SK-N-SH treated with all-trans-retinoic acid at 6 μM for 48 hours (cell line): ENCODE data around the gene PSMA5.
"Not testable (repeated sequence)": the region's sequence is repeated elsewhere in the genome, so short reads cannot be mapped to it uniquely, and the experiment has no call there.

ENCODE experiments used
- ATAC-seq: fragments of 200-7000 bp; cut with Tn5 transposase; 3 replicates; pipeline ENCODE4 v1.9.1; 2020; ENCODE audit warnings: mild to moderate bottlenecking, moderate library complexity
- BACH2 ChIP-seq: fragments of 250-450 bp; sonication (Bioruptor Pico); IDR thresholded peaks from 2 replicates; pipeline ENCODE4 v1.9.0; 2021; ENCODE audit warnings: mild to moderate bottlenecking, borderline replicate concordance
- CSDC2 ChIP-seq: fragments of 250-450 bp; sonication (Bioruptor Pico); IDR thresholded peaks from 2 replicates; pipeline ENCODE4 v1.5.0; 2020; ENCODE audit warnings: mild to moderate bottlenecking, moderate library complexity
- ESRRG ChIP-seq: fragments of 250-450 bp; sonication (Bioruptor Pico); IDR thresholded peaks from 2 replicates; pipeline ENCODE4 v1.6.1; 2021; ENCODE audit warnings: mild to moderate bottlenecking
- GLIS3 ChIP-seq: fragments of 250-450 bp; sonication (Bioruptor Pico); IDR thresholded peaks from 2 replicates; pipeline ENCODE4 v1.5.0; 2020; ENCODE audit warnings: mild to moderate bottlenecking, moderate library complexity
- OSR1 ChIP-seq: fragments of 250-450 bp; sonication (Bioruptor Pico); IDR thresholded peaks from 2 replicates; pipeline ENCODE4 v1.8.0; 2022; ENCODE audit warnings: moderate library complexity, mild to moderate bottlenecking, inconsistent platforms
- POU6F1 ChIP-seq: fragments of 250-450 bp; sonication (Bioruptor Pico); IDR thresholded peaks from 2 replicates; pipeline ENCODE4 v1.8.0; 2021; ENCODE audit warnings: low read depth, mild to moderate bottlenecking, moderate library complexity, borderline replicate concordance
- PPARA ChIP-seq: fragments of 250-450 bp; sonication (Bioruptor Pico); IDR thresholded peaks from 2 replicates; pipeline ENCODE4 v1.5.0; 2020; ENCODE audit warnings: mild to moderate bottlenecking, borderline replicate concordance
- RARB ChIP-seq: fragments of 250-450 bp; sonication (Bioruptor Pico); IDR thresholded peaks from 2 replicates; pipeline ENCODE4 v1.8.0; 2021; ENCODE audit warnings: mild to moderate bottlenecking, moderate library complexity
- SNAI2 ChIP-seq: fragments of 250-450 bp; sonication (Bioruptor Pico); IDR thresholded peaks from 2 replicates; pipeline ENCODE4 v1.5.0; 2020; ENCODE audit warnings: mild to moderate bottlenecking, moderate library complexity
- TCF4 ChIP-seq: fragments of 250-450 bp; sonication (Bioruptor Pico); IDR thresholded peaks from 2 replicates; pipeline ENCODE4 v1.8.0; 2021; ENCODE audit warnings: mild to moderate bottlenecking, moderate library complexity, borderline replicate concordance
- TSHZ2 ChIP-seq: fragments of 250-450 bp; sonication (Bioruptor Pico); IDR thresholded peaks from 2 replicates; pipeline ENCODE4 v1.5.0; 2020; ENCODE audit warnings: mild to moderate bottlenecking, moderate library complexity
- ZC3H10 ChIP-seq: fragments of 250-450 bp; sonication (Bioruptor Pico); IDR thresholded peaks from 2 replicates; pipeline ENCODE4 v1.5.1; 2021; ENCODE audit warnings: mild to moderate bottlenecking, moderate library complexity
- ZFP3 ChIP-seq: fragments of 250-450 bp; sonication (Bioruptor Pico); IDR thresholded peaks from 2 replicates; pipeline ENCODE4 v1.5.0; 2020; ENCODE audit warnings: mild to moderate bottlenecking, moderate library complexity
- ZNF565 ChIP-seq: fragments of 450-650 bp; formaldehyde crosslinking; conservative IDR thresholded peaks from 2 replicates; pipeline ENCODE4 v1.5.0; 2020; ENCODE audit warnings: low read depth, mild to moderate bottlenecking, moderate library complexity
- ZNF70 ChIP-seq: fragments of 450-650 bp; formaldehyde crosslinking; IDR thresholded peaks from 2 replicates; pipeline ENCODE4 v1.5.0; 2020; ENCODE audit warnings: mild to moderate bottlenecking, moderate library complexity
- ZNF8 ChIP-seq: fragments of 450-650 bp; formaldehyde crosslinking; IDR thresholded peaks from 2 replicates; pipeline ENCODE4 v1.5.0; 2020; ENCODE audit warnings: mild to moderate bottlenecking, moderate library complexity

Gene PSMA5

GRCh38 chr1:109426281-109427170 lies at the start of gene PSMA5:
TSS of gene PSMA5 (minus strand) at chr1:109426448. CDS start at chr1:109426330, 118 bp downstream.
- ATAC-seq = peak; percentile 99
- TF ChIP-seq ZNF565 (CRISPR knock-in tag) (no peak), PPARA (CRISPR knock-in tag) (no peak), ZC3H10 (CRISPR knock-in tag) (no peak), CSDC2 (CRISPR knock-in tag) (no peak), ZFP3 (0 out of 2 replicates have a peak, but pooled peaks have one; percentile 23), ZNF70 (CRISPR knock-in tag) (no peak)

- no peak for TF ChIP-seq CSDC2 (CRISPR knock-in tag)
- TF ChIP-seq ZNF8 = no peak
- no peak for TF ChIP-seq GLIS3 (CRISPR knock-in tag)
- no peak for TF ChIP-seq ZFP3
- TF ChIP-seq ESRRG (CRISPR knock-in tag) = no peak
- no peak for TF ChIP-seq RARB (CRISPR knock-in tag)
- no peak for TF ChIP-seq TSHZ2 (CRISPR knock-in tag)
- no peak for TF ChIP-seq POU6F1 (CRISPR knock-in tag)
- no peak for ATAC-seq
Observed at GRCh38 chr1:109475261-109475660, 49.0 kb upstream of the PSMA5 start.

- ATAC-seq = no peak
- TF ChIP-seq TCF4 (CRISPR knock-in tag) (no peak), ESRRG (CRISPR knock-in tag) (no peak), GLIS3 (CRISPR knock-in tag) (no peak), PPARA (CRISPR knock-in tag) (no peak), RARB (CRISPR knock-in tag) (no peak)
Observed at GRCh38 chr1:109474697-109475096, 48.4 kb upstream of the PSMA5 start.

GRCh38 chr1:109473284-109474057 lies 47.2 kb upstream of the PSMA5 start:
- ATAC-seq = not testable (repeated sequence)

- no peak for ATAC-seq
- TF ChIP-seq OSR1 (CRISPR knock-in tag) (no peak), TSHZ2 (CRISPR knock-in tag) (no peak), SNAI2 (CRISPR knock-in tag) (no peak), BACH2 (CRISPR knock-in tag) (no peak), RARB (CRISPR knock-in tag) (no peak)
Observed at GRCh38 chr1:109472779-109473178, 46.5 kb upstream of the PSMA5 start.
